Memory B cell (primary cell): Measurements from ENCODE around the gene FGB.
A peak's percentile ranks its signal among the peaks of the same experiment; 100 is the strongest.

ENCODE experiments used
- ATAC-seq: fragments of 150-1000 bp; cut with Tn5 transposase; 2 replicates; pipeline ENCODE4 v1.10.0; 2021; ENCODE audit warnings: low read depth, mild to moderate bottlenecking, moderate library complexity
- DNase-seq, 2 donors: peaks; one replicate each; pipeline ENCODE4 v3.0.0; 2022; ENCODE audit warnings: low spot score in 2 of 2
- H3K27ac Mint-ChIP-seq: one replicate; pipeline ENCODE4 v1.8.0; 2022; ENCODE audit warnings: mild to moderate bottlenecking, moderate library complexity, mixed read lengths
- H3K27me3 Mint-ChIP-seq: one replicate; pipeline ENCODE4 v1.8.0; 2022; ENCODE audit warnings: mixed read lengths
- H3K36me3 Mint-ChIP-seq: one replicate; pipeline ENCODE4 v1.8.0; 2022; ENCODE audit warnings: mild to moderate bottlenecking, mixed read lengths
- H3K4me1 Mint-ChIP-seq: one replicate; pipeline ENCODE4 v1.8.0; 2022; ENCODE audit warnings: mixed read lengths
- H3K4me3 Mint-ChIP-seq: one replicate; pipeline ENCODE4 v1.8.0; 2022; ENCODE audit warnings: mild to moderate bottlenecking, moderate library complexity, mixed read lengths
- H3K9me3 Mint-ChIP-seq: one replicate; pipeline ENCODE4 v1.8.0; 2022; ENCODE audit warnings: mixed read lengths

Gene FGB

DNA sequence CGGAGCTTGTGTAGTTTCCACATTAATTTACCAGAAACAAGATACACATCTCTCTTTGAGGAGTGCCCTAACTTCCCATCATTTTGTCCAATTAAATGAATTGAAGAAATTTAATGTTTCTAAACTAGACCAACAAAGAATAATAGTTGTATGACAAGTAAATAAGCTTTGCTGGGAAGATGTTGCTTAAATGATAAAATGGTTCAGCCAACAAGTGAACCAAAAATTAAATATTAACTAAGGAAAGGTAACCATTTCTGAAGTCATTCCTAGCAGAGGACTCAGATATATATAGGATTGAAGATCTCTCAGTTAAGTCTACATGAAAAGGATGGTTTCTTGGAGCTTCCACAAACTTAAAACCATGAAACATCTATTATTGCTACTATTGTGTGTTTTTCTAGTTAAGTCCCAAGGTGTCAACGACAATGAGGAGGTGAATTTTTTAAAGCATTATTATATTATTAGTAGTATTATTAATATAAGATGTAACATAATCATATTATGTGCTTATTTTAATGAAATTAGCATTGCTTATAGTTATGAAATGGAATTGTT lies at the start of gene FGB:
Gene FGB, plus strand, starts transcription at position 315 of the 558 bp plus-strand sequence. Its CDS starts 8 bp downstream, at position 323.
- H3K9me3 Mint-ChIP-seq: no peaks in the 10 kb centered on the region
- DNase-seq (no peak), ATAC-seq (no peak)
- H3K27me3 Mint-ChIP-seq: peaks cover 1% of the 10 kb centered on the region
- no peak within 1 kb of the TSS for H3K4me3 Mint-ChIP-seq
- H3K4me1 Mint-ChIP-seq: peaks cover 3% of the 10 kb centered on the region
- no peaks in the 10 kb centered on the region for H3K36me3 Mint-ChIP-seq
- no peak within 1 kb of the TSS for H3K27ac Mint-ChIP-seq

DNA sequence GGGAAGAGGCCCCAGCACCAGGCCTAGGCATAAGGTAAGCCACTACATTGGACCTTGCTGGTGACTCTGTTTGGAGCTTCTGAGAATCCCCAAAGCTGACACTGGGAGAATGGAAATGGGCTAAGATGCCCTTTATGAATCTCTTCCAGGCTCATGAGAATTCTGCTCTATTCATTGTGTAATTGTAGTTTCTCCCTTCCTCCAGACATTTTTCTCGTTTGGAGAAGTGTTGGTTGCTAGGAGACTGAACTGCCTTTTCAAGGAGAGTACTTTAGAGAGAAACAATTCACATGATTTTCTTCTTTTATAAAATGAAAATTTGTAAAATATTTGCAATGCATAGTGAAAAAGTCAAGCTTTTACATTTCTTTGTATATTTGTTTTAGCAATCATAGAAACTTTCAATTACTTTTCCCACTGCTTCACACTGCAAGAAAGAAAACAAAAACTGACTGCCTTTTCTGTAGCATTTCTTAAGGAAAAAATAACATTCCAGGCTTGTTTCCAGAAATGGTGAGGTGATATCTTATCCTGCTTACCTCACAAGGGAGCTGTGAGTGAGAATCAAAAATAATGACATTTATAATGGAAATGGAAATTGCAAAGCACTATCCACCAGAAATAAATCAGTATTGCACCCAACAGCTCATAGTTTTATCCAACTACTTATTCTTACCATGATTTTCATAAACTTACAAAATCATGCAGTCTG lies 46.3 kb upstream of the FGB start:
- H3K36me3 Mint-ChIP-seq: peaks cover 2% of the 10 kb centered on the region
- H3K4me3 Mint-ChIP-seq: no peak overlapping the region
- no peaks in the 10 kb centered on the region for H3K9me3 Mint-ChIP-seq
- ATAC-seq (no peak), DNase-seq (no peak)
- peaks cover 2% of the 10 kb centered on the region for H3K4me1 Mint-ChIP-seq
- H3K27me3 Mint-ChIP-seq: peaks cover 16% of the 10 kb centered on the region
- H3K27ac Mint-ChIP-seq: no peak overlapping the region

DNA sequence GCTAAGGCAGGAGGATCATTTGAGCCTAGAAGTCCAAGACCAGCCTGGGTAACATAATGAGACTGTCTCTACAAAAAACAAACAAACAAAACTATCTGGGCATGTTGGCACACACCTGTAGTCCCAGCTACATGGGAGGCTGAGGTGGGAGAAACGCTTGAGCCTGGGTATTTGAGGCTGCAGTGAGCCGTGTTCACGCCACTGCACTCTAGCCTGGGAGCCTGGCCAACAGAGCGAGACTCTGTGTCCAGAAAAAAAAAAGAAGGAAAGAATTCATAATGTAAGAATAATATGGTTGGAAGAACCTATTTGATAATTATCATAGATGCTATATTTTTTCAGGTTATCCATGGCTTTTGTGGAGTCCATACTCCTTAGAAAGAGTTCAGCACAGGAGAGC lies 45.2 kb upstream of the FGB start:
- Mint-ChIP-seq H3K27me3 (peaks cover 16% of the 10 kb centered on the region), H3K36me3 (peaks cover 2% of the 10 kb centered on the region), H3K27ac (no peak overlapping the region), H3K4me1 (peaks cover 1% of the 10 kb centered on the region), H3K9me3 (no peaks in the 10 kb centered on the region), H3K4me3 (no peak overlapping the region)
- DNase-seq (no peak), ATAC-seq (no peak)

DNA sequence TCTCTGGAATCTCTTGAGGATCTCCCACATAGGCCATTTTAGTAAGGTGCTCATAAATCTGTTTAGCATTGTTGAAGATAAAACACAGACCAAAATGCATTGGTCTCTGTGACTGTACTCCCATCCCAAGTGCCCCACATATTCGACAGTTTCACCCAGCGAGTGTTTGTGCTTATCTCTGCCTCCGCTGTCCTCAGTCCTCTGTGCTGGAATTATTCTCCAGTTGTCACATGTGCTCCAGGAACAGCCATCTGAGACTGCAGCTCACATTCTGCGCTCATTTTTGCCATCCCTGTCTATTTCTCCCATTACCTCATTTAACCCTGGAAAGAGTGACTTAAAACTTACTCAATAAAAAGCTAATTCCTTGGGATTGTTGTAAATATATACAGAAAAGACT lies 43.6 kb upstream of the FGB start:
- peaks cover 2% of the 10 kb centered on the region for H3K36me3 Mint-ChIP-seq
- H3K9me3 Mint-ChIP-seq: no peaks in the 10 kb centered on the region
- no peak overlapping the region for H3K27ac Mint-ChIP-seq
- no peaks in the 10 kb centered on the region for H3K4me1 Mint-ChIP-seq
- DNase-seq (no peak), ATAC-seq (no peak)
- peaks cover 16% of the 10 kb centered on the region for H3K27me3 Mint-ChIP-seq
- no peak overlapping the region for H3K4me3 Mint-ChIP-seq

DNA sequence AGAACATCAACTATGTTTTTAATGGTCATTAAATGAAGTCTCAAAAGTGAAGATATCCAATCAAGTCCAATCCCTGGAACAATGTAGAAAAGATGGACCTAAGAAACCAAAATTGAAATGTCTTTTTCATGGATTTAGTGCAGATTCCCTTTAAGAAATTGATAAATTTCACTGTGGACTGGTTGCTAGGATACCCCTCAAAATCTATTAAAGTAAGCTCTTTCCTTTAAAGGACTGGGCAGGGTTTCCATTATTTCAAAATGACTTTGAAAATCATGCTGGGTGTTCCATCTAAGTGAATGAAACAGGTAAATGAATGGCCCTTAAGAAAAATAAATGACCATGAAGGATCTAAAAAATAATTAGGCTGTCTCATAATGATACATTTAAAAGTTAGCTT lies 41.2 kb upstream of the FGB start:
- no peaks in the 10 kb centered on the region for H3K9me3 Mint-ChIP-seq
- peaks cover 10% of the 10 kb centered on the region for H3K27me3 Mint-ChIP-seq
- H3K36me3 Mint-ChIP-seq: peaks cover 3% of the 10 kb centered on the region
- peaks cover 5% of the 10 kb centered on the region for H3K4me1 Mint-ChIP-seq
- H3K27ac Mint-ChIP-seq: no peak overlapping the region
- DNase-seq (no peak), ATAC-seq (no peak)
- H3K4me3 Mint-ChIP-seq: no peak overlapping the region

DNA sequence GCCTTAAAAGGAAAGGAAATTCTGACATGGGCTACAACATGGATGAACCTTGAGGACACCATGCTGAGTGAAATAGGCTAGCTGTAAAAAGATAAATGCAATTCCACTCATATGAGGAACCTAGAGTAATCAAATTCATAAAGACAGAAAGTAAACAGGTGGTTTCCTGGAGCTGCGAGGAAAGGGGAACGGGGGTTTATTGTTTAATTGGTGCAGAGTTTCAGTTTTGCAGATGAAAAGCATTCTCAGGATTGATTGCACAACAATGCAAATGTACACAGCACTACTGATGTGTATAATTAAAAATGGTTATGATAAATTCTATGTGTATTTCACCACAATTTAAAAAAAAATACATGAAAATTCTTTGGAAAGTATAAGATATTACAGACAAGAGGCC lies 36.7 kb upstream of the FGB start:
- Mint-ChIP-seq H3K36me3 (peaks cover 1% of the 10 kb centered on the region), H3K27ac (no peak overlapping the region), H3K4me3 (no peak overlapping the region), H3K27me3 (peaks cover 7% of the 10 kb centered on the region), H3K9me3 (no peaks in the 10 kb centered on the region), H3K4me1 (peaks cover 5% of the 10 kb centered on the region)
- DNase-seq: no peak
- peak; percentile 78 for ATAC-seq

DNA sequence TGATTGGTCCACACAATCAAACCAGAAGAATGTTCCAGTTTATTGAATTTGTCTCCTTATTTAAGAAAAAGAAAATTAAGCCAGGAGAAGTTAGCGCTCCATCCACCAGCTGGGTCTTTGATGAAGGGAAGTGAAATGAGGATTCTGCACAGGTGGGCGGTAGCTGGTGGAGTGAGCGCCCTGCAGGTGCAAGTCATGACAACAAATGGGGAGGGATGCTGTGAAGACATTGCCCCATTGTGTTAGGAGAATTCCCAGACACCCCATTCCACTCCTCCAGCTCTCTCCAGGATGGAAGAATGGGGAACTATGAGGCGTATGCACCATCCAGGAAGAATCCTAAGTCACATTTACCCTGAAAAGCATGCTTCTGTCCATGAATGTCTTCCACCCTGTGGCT lies 35.5 kb upstream of the FGB start:
- H3K4me1 Mint-ChIP-seq: peaks cover 5% of the 10 kb centered on the region
- peaks cover 6% of the 10 kb centered on the region for H3K27me3 Mint-ChIP-seq
- H3K27ac Mint-ChIP-seq: no peak overlapping the region
- no peak overlapping the region for H3K4me3 Mint-ChIP-seq
- no peaks in the 10 kb centered on the region for H3K9me3 Mint-ChIP-seq
- ATAC-seq (no peak), DNase-seq (no peak)
- peaks cover 1% of the 10 kb centered on the region for H3K36me3 Mint-ChIP-seq

DNA sequence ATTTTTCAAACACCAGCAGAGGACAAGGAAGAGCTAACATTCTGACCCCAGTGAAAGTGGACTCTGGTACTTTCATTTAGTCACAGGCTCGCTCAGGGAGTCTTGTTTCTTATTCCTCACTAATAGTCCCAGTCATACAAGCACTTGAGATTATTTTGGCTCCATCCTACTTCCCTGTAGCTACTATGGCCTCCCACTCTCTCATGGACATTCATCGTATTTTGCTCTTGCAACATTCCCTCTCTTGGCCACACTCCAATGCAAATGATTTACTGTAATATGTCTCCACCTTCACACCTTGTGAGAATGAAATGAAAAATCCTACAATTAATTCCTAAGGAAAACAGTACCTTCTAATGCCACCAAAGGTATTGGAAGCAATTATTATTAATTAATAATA lies 33.9 kb upstream of the FGB start:
- H3K27me3 Mint-ChIP-seq: peaks cover 4% of the 10 kb centered on the region
- no peaks in the 10 kb centered on the region for H3K9me3 Mint-ChIP-seq
- no peak overlapping the region for H3K27ac Mint-ChIP-seq
- H3K36me3 Mint-ChIP-seq: peaks cover 1% of the 10 kb centered on the region
- H3K4me3 Mint-ChIP-seq: no peak overlapping the region
- DNase-seq (no peak), ATAC-seq (no peak)
- peaks cover 5% of the 10 kb centered on the region for H3K4me1 Mint-ChIP-seq

DNA sequence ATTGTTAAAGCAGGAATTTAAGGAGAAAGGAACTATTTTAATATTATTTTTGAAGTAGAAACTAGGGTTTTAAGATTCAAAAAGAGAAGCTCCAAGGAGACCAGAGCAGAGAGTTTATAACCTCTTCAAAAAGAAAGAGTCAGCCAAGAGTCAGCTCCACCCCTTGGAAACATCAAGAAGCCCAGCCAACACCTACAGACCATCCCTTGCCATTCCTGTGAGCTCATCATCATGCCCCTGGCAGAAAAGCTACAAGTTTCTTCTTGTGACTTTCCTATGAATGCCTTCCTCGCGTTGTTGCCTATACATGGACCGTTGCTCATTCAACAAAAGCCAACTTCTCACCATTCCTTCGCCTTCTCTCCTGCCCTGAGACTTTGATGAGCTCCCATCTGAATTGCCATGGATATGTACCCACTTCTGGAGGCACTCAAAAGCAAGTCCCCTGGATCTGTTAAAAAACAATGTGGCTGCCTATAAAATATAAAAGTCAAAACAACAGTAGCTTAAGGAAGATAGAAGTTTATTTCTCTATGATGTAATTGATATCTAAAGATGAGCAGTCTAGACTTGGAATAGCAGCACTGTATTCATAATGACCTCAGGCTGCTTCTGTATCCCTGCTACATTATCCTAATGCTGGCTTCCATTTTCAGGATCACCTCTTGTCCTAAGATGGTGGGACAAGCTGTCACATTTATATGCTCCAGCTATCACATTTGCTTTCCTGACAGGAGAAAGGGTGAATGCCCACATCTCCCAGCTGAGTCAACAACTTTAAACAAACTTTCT lies 32.9 kb upstream of the FGB start:
- Mint-ChIP-seq H3K27ac (no peak overlapping the region), H3K4me3 (no peak overlapping the region), H3K4me1 (peaks cover 5% of the 10 kb centered on the region)

DNA sequence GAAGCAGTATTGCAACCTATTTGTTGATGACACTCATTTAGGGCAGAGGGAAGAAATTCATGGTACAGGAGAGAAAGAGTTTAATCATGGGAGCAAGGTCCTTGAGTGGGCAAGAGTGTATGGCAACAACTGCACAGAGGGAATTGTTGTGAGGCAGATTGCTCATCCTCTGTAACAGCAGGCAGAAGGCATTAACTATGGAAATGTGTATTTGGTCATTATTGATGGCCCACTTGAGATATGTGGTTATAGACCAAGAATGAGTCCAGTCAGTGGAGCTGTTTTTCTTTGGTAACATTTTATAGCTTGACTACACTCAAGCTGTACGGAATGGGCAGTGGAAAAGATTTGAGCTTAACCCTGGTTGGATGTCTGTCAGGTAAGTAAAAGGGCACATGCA lies 28.5 kb upstream of the FGB start:
- Mint-ChIP-seq H3K4me3 (no peak overlapping the region), H3K36me3 (peaks cover 6% of the 10 kb centered on the region), H3K4me1 (peaks cover 2% of the 10 kb centered on the region), H3K9me3 (no peaks in the 10 kb centered on the region), H3K27me3 (no peaks in the 10 kb centered on the region), H3K27ac (peak overlapping the region; percentile 2)
- DNase-seq (no peak), ATAC-seq (no peak)

More for the DNA sequence above, 32.9 kb upstream of the FGB start:
- ATAC-seq (no peak), DNase-seq (no peak)
- Mint-ChIP-seq H3K36me3 (peaks cover 1% of the 10 kb centered on the region), H3K27me3 (peaks cover 4% of the 10 kb centered on the region), H3K9me3 (no peaks in the 10 kb centered on the region)

DNA sequence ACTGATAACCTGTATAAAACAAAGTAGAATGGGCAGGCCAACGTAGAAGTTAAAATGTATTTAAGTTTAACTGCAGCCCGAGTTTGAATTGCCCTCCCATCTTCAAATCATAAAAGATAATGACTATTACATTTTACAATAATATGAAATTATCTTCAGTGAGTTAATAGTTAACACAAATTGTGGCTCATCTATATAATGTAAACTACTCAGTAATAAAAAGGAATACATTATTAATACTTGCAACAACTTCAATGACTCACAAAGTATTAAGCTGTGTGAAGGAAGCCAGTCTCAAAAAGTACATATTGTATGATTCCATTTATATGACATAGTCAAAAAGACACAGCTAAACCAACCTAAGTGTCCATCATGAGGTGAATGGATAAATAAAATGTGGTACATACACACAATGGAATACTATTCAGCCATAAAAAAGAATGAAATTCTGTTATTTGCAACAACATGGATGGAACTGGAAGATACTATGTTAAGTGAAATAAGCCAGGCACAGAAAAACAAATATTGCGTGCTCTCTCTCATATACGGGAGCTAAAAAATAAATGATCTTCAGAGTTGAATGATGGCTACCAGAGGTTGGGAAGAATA lies 20.4 kb upstream of the FGB start:
- Mint-ChIP-seq H3K36me3 (peaks cover 24% of the 10 kb centered on the region), H3K27ac (no peak overlapping the region), H3K4me1 (peaks cover 2% of the 10 kb centered on the region), H3K9me3 (peaks cover 2% of the 10 kb centered on the region), H3K4me3 (no peak overlapping the region), H3K27me3 (no peaks in the 10 kb centered on the region)
- DNase-seq (no peak), ATAC-seq (no peak)

DNA sequence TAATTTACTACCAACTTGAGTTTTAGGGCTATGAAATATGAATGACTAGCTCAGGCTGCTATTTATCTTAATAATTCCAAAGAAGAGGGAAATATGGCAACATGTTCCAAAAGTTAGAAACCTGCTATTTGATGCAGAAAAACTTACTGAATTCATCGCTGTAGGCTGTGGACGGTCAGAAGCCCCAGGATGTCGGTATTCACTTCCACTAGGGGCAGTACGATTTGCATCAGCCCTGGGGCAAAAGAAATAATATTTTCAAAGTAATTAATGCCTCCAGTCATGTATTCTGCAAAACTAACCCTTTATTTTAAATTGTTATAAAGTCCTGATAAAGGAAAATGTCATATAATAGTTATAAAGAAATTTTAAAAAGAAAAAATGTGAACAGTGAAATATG lies 17.1 kb upstream of the FGB start:
- no peak for DNase-seq
- Mint-ChIP-seq H3K36me3 (peaks cover 15% of the 10 kb centered on the region), H3K4me1 (peaks cover 9% of the 10 kb centered on the region), H3K9me3 (peaks cover 2% of the 10 kb centered on the region), H3K27me3 (no peaks in the 10 kb centered on the region), H3K4me3 (no peak overlapping the region), H3K27ac (no peak overlapping the region)
- no peak for ATAC-seq

DNA sequence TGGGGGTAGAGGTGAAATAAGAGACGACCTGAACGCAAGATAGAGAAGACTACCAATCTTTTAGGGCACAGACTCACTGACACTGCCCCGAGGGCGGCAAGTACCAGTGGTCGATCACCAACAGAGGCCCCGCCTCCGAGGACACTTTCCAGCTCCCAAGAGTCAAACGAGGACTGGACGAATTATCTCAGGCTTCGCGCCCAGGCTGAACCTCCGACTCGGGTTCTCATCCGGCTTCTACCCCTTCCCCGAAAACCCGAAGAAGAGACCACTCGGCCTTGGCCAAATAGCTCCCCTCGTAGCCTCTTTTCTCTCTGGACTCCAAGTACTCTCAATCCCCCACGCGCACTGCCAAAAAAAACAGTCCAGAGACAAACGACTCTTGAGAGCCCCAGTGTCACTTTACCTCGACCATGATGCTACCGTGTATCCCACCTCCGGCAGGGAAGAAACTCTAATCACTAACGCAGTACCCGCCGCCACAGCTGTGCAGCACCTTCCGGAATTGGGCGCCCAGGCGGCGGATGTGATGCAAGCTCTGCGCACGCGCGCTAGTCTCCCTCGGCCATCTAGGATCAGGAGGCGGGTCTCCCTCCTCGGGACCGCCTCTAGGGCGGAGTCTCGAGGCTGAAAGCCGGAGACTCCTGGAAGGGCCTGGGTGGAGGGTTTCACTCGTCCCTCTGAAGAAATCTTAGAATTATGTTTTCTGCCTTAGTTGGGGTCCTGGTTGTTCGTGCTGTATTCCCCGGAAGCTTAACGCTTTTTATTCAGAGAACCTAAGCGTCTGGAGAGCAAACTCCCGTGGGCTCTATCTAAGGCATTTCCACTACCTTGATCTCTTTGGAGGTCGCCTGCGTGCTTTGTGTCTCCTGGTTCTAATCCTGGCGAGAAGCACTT lies 12.7 kb upstream of the FGB start, which contains the start of gene PLRG1:
Gene PLRG1, minus strand, starts transcription at position 507 of the 897 bp plus-strand sequence. Its CDS starts 92 bp downstream, at position 415.
- peaks cover 9% of the 10 kb centered on the region for H3K4me1 Mint-ChIP-seq

More for the DNA sequence above, 12.7 kb upstream of the FGB start, which contains the start of gene PLRG1:
- ATAC-seq: peak; percentile 97
- Mint-ChIP-seq H3K27ac (peak within 1 kb of the TSS; percentile 92), H3K36me3 (peaks cover 4% of the 10 kb centered on the region), H3K9me3 (no peaks in the 10 kb centered on the region), H3K4me3 (peak within 1 kb of the TSS; percentile 91), H3K27me3 (peaks cover 1% of the 10 kb centered on the region)
- peak; percentile 96 to 98 for DNase-seq
